ENCODE results near the gene NFKBIE. TPM values are rescaled to one million over a fixed set of nuclear protein-coding genes. Genes with fewer than 3 reads are reported as not detected.
A peak's percentile ranks its signal among the peaks of the same experiment; 100 is the strongest.

NFKBIE gene
- total and polyA plus RNA-seq, 2 of the 13 experiments (the other 11 are each of a cell fraction or from before 2014, with no cell fraction given), result 6.7 to 14.5 TPM

GRCh38 chr6:44275749-44276648 lies 10.6 kb upstream of the NFKBIE start (continued):
- no peak for TF ChIP-seq ZNF646 (CRISPR knock-in tag; IDR thresholded peaks at IDR 0.05)
- TF ChIP-seq ATF3 (CRISPR knock-in tag; IDR thresholded peaks at IDR 0.05), result 0 out of 2 replicates have a peak, but pooled peaks have one; percentile 10
- TF ChIP-seq NONO (IDR thresholded peaks at IDR 0.05), result no peak
- no peak; the same call in 1 of the 2 replicates for TF ChIP-seq NONO (CRISPR knock-in tag; conservative IDR thresholded peaks at IDR 0.05)
- TF ChIP-seq PRDM15 (CRISPR knock-in tag; IDR thresholded peaks at IDR 0.05), result no peak
- no peak for TF ChIP-seq DBP (CRISPR knock-in tag; IDR thresholded peaks at IDR 0.05; ENCODE audit: not compliant biosample characterization)
- peak; percentile 13; the same call in 1 of the 2 replicates for TF ChIP-seq ZHX1 (CRISPR knock-in tag; IDR thresholded peaks at IDR 0.05; ENCODE audit: low read depth)
- TF ChIP-seq MAX (IDR thresholded peaks at IDR 0.05), result peak; percentile 70
- TF ChIP-seq BATF2 (CRISPR knock-in tag; IDR thresholded peaks at IDR 0.05), result peak; percentile 73
- no peak for TF ChIP-seq ZFP82 (CRISPR knock-in tag; IDR thresholded peaks at IDR 0.05; ENCODE audit: borderline replicate concordance)
- TF ChIP-seq ZNF788 (CRISPR knock-in tag; IDR thresholded peaks at IDR 0.05; ENCODE audit: borderline replicate concordance), result 0 out of 2 replicates have a peak, but pooled peaks have one; percentile 12

Data from HepG2 (cell line).